Stimulated activated CD8-positive, alpha-beta memory T cell treated with anti-CD3 and anti-CD28 coated beads, Interleukin-7, amount 100 ng/mL, for 4 hours (primary cell): ENCODE results near the gene JADE1.

ENCODE experiments used
- DNase-seq, 2 donors: peaks; one replicate each; pipeline ENCODE4 v3.0.0-alpha.2; 2020; ENCODE audit warnings: low read depth in 2 of 2

JADE1 gene

DNA sequence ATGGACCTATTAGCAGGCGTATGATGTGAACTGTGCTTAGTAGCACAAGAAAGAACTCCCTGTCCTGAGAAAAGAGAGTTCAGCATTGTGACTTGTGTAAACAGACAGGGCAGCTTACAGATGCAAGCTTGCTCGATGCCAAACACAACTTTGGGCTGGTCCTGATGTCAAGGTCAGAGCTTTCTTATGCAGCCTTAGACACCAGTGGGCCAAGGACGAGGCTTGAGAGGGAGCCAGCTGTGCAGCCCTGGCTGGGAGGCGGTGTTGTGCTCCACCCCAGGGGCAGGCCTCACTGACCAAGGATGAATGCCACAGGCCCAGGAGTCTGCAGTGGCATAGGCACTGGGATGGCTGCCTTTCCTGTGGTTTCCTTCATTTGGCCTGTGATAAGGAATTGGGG is 35.4 kb downstream of the JADE1 start:
- no peak for DNase-seq

DNA sequence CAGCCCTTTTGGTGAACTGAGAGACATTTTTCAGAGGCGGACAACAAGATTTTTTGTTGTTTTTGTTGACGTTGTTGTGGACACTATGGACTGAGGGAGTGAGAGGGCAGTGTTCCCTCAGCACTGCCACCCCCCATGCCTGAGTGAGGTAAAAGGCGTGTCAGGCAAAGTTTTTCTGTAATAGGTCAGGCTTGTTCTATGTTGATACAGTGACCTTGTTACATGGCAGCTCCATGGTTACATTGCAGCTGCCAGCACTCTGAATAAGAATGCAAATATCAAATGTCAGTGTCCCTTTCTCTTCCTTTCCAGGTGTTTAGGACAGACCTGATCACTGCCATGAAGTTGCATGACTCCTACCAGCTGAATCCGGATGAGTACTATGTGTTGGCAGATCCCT is 36.6 kb downstream of the JADE1 start:
- DNase-seq: no peak

DNA sequence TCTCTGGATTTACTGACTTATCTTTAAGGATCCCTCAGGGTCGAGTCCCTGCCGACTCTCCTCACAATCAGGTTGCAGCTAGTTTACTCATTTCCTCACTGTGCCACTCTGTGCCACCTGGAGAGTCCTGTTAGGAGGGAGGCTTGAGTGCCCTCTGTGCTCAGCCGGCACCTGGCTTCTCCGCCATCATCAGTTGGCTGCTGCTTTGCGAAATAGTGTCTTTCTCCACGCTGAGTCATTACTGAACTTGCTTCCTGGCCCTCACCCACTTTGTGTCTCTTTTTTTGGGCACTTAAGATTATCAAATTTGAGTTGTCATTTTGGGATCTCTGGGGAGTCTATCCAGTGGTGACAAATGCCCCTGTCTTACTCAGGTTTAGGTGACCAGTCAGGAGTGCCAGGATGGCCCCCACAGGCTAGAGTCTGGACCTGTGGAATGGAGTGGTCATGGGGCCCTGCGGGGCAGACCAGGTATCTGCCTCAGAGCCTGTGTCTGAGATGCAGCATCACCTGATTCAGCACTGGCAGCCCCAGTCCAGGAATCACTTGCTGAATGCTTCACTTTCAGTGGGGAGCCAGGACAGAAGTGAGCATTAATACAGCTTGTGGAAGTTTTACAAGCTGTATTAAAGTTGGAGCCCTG is 37.7 kb downstream of the JADE1 start:
- DNase-seq: no peak

DNA sequence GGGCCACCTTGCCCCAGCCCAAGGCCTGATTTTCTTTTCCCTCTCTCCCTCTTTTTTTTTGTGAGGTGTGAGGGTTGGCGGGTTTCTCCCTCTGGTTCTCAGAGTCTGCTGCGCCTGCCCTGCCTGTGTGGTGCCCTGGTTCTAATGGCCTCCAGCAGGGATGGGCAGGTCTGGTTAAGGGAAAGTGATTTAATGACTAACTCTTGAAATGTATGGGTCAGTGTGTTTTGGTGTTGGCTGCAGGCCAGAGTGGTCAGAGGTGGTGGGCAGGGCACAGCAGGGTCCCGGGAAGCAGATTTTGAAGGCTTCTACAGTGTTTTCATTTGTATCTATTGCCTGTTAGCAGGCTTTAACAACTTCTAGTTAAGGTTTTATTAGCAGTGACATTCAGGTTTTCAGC is 39.0 kb downstream of the JADE1 start:
- DNase-seq: no peak

DNA sequence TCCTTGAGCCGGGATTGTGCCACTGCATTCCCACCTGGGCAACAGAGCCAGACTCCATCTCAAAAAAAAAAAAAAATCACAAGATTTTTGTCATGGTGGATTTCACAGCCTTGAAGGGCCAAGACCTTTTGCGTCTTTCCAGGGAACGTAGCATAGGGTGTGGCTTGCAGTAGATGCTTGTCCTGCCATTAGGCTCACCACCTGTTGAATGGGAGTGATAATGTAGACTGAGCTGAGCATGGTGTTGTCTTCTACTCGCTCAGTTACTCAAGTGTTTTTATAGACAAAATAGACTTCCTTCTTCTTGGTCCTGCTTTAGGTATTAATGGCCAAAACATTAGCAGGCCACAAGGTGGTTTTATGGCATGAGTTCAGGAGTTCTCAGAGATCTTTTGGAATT is 40.8 kb downstream of the JADE1 start:
- DNase-seq: no peak

DNA sequence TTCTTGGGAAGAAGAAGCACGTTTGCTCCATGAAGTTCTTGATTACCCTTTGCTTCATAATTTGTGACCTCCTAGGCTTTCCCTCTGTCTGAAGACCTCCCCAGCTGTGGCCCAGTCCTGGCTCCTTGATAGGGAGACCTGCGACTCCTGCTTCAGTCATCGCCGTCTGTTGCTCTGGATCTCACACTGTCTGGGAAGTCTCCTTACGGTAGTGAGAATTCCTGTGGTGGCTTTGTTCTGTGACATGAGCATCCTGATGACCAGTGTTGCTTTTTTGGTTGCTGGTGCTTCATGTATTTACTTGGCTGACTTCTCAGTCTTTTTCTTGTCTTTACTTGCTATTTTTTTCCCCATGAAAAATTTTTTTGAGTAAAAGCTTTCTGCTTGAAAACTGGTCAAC is 44.2 kb downstream of the JADE1 start:
- DNase-seq: no peak

DNA sequence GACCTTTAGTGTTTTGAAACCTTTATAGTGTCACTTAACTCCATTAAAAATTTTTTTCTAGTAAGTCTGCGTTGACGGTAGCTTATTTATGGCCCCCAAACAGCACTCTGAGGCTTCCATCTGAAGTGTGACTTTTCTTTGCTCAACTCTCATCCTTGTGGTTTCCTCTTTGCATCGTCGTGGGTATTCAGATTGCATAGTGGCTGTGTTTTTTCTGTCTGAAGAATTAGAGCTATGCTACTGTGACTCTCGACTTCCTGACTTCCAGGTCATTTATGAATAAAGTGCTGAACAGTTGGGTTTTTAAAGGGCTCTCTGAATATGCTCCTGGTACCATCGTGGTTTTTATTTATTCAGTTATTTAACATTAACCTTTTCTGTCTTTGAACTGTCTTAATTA is 44.9 kb downstream of the JADE1 start:
- no peak for DNase-seq

DNA sequence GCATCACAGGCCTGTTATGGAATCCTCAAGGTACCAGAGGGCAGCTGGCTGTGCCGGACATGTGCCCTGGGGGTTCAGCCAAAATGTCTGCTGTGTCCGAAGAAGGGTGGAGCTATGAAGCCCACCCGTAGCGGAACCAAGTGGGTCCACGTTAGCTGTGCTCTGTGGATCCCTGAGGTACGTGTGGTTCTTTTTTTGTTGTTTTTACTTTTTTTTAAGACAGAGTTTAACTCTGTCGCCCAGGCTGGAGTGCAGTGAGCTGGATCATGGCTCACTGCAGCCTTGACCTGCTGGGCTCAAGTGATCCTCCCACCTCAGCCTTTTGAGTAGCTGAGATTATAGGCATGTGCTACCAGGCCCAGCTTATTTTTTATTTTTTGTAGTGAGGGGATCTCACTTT is 46.1 kb downstream of the JADE1 start:
- no peak for DNase-seq

DNA sequence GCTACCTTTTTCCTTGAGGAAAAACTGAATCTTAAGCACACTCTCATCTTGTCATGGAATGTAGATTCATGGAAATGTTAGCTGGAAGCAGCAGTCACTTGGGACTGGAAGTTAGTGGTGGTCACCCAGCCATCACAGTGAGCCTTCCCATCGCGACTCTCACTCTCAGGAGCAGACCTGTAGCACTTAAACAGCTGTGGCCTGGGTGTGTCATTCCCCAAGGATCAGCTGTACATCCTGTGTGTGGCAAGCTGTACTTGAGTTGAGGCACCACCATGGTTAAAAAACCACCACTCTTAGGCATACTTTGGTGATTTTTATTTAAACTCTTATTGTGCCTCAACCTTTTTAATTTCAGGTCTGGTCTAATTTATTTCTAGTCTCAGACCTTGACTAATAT is 46.7 kb downstream of the JADE1 start:
- DNase-seq: no peak

DNA sequence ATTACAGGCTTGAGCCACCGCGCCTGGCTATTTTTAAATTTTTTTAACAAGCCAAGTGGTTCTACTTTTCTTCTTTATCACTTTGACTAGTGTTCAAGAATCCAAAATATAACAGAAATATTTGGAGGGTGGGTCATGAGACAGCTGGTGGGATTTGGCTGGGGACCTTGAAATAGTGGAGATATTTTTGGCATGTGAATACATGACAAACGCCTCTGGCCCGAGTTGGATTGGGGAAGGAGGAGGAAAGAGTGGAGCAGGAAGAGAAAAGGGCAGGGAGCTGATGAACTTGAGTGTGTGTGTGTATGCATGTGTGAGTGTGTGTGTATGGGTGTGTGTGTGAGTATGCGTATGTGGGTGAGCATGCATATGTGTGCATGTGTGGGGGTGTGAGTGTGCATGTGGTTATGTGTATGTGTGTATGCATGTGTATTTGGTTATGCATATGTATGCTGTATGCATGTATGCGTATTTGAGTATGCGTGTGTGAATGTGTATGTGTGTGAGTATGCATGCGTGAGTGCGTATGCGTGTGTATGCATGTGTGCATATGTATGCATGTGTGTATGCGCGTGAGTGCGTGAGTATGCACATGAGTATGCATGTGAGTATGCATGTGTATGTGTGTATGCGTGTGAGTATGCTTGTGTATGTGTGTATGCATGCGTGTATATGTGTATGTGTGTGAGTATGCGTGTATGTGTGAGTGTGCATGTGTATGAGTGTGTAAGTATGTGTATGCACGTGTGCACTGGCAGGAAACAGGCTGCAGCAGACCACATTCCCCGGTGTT is 49.6 kb downstream of the JADE1 start:
- DNase-seq: no peak

DNA sequence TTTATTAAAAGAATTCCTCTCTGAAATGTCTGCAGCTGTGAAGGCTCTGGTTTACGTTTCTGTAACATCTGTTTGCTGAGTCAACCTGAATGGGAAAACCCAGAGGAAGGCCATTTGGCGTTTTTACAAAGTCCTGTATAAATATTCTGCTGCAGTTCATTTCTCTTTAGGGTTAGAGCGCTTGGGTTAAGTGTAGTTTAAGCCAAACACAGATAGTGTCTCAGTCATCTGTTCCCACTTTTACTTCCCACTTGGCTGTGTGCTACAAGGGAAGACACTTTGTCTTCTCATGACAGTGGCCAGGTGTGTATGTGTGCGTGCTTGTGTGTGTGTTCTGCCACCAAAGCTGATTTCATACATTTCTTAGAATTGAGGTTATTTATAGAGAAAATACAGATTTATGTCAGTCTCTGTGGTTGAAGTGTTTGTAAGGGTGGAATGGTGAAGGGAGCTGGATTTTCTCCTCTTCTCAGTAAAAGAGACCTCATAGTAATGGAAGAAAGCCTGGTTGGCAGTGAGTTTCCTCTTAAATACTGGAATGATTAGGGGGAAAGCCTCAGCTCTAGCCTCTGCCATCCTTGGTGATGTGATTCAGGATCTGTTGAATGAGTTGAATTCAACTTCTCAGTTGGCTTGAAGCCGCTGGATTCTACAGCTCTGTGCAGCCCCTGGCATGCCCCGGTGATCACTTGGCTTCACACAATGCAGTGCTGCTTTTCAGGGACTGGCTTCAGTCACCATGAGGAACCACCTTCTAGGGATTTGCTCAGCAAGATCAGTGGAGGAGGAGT is 50.6 kb downstream of the JADE1 start:
- DNase-seq: no peak

DNA sequence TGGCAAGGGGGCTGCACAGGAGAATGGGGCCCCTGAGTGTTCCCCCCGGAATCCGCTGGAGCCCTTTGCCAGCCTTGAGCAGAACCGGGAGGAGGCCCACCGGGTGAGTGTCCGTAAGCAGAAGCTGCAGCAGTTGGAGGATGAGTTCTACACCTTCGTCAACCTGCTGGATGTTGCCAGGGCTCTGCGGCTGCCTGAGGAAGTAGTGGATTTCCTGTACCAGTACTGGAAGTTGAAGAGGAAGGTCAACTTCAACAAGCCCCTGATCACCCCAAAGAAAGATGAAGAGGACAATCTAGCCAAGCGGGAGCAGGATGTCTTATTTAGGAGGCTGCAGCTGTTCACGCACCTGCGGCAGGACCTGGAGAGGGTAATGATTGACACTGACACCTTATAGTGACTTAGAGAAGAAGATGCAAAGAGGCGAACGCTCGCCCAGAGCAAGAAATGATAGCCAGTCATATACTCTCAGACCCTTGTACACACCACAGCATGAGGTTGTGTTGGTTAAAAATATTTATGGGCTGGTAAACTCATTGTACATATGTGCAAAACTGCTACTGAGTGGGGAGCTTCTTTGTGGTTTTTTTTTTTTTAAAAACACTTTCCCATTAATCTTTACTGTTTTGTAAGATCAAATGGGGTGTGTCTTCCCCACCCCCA is 52.5 kb downstream of the JADE1 start:
- no peak for DNase-seq

DNA sequence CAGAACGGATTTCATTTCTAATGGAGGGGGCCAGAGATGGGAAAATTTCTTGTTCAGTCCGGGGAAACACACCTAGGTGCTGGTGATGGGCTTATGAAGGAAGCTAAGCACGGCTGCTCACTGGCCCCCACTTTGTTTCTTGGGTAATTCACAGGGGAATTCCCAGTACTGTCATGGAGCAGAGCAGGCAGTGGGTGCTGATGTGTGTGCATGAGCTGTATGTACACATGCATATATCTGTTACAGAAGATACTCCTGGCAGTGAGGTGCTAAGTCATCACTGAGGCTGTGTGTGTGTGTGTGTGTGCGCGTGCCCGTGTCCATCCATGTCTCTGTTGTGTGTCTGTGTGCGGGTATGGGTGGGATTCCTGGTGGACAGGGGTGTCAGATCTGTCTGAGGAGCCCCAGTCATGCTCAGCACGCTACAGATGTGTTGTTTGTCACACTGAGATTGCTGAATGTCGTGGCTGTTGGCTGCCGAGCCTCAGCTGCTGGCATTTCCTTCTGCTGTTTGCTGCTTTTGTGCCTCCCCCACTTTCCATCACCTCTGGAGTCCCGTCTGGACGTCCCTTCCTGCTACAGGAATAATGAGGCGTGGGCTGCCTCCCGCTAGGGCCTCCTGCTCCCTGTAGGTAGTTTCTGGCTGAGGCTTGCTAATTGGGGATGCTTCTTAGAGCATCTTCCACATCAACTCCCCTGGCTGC is 53.3 kb downstream of the JADE1 start:
- DNase-seq: peak; percentile 28 to 31

DNA sequence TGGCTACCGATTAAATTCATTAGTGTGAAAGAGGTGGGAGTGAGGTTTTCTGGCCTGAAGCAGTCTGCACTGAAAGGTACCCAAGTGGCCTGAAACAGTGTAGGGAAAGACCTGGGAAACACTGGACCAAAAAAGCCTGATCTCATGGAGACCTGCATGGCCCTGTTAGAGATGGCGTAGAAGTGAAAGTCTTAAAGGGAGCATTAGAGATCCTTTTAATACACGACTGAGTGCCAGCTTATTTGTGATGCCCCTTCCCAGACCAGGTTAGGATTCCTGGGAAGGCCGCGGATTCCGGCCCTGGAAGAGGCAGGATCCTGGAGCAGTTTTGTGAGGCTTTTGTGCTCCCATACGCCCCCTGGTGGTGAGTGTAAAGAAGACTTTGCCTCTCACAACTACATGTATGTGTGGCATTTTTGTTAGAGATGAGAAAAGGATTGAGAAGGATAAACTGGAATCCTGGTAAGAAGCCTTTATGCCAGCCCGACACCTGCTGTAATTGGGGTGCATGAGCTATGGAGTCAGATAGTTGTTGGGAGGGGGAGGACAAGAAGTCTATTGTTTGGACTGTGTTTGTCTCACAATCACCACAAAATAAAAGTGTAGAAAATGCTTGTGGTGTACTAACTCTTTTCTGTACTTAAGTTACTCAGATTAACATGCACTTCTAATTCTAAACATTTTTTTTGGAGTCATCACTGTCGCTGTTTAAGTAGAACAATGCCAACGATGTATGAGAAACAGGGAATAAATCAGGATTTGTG is 54.0 kb downstream of the JADE1 start:
- peak; percentile 24 to 45 for DNase-seq

DNA sequence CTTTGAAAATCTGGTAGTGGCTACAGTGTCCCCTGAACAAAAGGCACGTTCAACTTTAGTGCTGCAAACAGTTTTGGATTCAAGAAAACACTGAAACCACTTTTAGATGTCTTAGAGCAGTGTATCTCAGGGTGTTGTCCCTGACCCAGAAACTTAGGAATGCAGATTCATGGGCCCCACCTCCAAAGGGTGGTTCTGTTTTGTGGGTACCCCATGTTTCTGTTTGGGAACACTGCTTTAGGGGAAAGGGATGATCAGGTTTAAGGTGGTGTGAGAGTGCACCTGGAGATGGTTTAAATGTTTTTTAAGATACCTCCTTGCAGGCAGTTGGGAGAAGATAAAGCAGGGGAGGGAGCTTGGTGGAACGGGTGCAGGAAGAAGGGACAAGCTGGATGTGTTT is 55.6 kb downstream of the JADE1 start:
- DNase-seq: no peak

DNA sequence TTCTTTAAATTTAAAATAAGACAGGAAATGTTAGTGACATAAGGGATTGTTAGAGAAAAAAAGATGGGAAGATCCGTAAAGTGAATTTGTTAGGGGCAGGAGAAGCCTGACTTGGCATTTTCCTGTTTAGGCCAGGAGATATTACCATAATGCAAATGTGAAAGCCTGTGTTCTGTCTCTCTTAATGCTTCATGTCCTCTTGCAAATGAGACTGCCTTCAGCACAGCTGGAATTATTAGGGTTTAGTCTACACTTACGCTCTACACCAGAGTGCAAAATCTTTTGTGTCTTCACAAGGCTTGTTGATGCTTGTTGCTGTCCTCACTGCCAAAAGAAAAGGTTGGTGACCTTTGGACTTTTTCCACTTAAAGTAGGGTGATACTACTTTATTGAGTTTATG is 56.8 kb downstream of the JADE1 start:
- no peak for DNase-seq

DNA sequence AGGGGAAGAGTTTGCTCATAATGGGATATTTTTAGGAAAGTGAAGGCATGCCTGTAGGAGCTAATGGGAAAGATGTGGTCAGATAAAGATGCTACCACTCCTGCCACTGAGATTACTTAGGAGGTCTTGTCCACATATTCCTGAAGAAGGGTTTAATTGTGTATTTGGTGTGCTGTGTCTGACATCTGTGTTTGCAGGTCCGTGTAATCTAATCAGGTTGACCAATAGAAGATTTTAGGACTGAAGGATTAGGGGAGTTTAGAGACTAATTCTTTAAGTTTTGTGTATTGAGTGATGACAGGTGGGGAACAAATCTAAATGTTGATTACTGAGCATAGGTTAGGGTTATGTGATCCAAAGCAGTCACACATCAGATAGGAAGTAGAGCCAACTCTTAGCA is 57.2 kb downstream of the JADE1 start:
- DNase-seq: no peak

DNA sequence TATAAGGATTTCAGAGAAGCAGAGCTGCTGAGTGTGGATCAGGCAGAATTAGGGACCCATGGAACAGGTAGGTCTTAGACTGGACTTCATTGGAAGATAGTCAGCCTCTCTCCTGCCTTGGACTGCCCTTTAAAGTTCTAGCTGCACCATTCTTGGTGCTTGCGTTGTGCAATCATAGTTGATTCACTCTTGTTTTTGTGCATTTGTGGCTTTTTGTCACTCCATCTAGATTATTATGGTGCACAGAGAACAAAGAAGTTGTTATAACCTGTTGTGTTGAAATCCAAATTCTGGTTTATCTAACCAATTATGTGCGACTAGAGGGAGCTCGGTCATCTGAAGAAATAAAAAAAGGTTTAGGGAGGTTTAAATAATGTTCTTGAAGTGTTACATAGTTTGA is 59.3 kb downstream of the JADE1 start:
- DNase-seq: no peak

DNA sequence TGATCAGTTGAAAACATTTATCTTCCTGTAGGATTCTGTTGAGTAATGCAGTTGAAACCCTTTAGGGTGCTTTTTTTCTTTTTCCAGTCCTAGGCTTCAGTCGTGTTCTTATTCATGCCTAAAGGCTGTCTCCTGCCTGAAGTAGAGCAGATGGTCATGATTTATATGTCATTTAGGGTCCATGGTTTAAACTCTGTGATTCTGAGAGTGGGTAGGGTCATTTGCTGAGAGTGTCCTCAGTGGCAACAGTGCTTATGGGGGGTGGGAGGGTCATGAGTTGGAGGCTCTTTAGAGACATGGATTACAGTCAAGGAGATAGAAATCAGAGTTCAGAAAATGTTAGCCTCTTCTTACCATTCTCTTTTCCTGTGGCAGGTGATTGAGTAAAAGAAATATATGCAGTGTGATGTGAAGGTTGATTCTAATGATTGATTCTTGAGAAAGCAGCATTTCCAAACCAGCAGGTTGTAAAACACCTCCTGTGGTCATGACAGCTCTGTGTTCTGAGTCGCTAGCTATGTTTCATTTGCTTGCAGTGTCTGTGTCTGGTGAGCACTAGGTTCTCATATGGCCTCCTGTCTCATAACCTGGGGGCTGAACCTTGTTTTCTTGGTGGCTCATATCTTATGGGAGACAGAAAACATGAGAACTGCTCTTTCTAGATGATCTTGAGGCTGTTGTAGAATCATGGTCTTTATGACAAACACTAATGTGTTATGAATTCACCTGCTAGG is 60.4 kb downstream of the JADE1 start:
- no peak for DNase-seq

DNA sequence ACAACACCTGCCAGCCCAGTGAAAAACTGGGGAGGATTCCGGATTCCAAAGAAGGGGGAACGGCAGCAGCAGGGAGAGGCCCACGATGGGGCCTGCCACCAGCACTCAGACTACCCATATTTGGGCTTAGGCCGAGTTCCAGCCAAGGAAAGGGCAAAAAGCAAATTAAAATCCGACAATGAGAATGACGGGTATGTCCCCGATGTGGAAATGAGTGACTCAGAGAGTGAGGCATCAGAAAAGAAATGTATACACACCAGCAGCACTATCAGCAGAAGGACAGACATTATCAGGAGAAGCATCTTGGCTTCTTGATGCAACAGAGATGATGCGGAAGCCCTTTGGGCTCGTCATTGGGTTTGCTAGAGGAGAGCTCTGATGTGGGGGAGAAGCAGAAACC is 62.4 kb downstream of the JADE1 start:
- DNase-seq: no peak
